SK-N-SH (cell line): ENCODE measurements around the gene TBCCD1. TPM values are rescaled to one million over a fixed set of nuclear protein-coding genes. Genes with fewer than 3 reads are reported as not detected.

Experiments used
- CTCF ChIA-PET: fragments of 300-600, 350-600 bp; formaldehyde crosslinking; extraction: SDS; loops from one replicate; lab custom pipeline; 2021; lab: Yijun Ruan, JAX
- POLR2A ChIA-PET: fragments of 350-600 bp; sonication (Branson Sonifier 250); formaldehyde crosslinking; extraction: SDS; loops from one replicate; lab custom pipeline; 2020; ENCODE audit warnings: antibody characterized with exemption, inconsistent platforms; lab: Yijun Ruan, JAX
- DNase-seq: peaks from one replicate; pipeline ENCODE4 v3.0.0; 2012
- H2AFZ ChIP-seq: fragments of 200-600 bp; sonication (generic); 2 replicates; pipeline ENCODE4 v1.8.1; 2016; ENCODE audit warnings: antibody characterized with exemption, mild to moderate bottlenecking, low read depth
- H3F3A ChIP-seq: fragments of 200-600 bp; sonication (generic); replicated peaks from 2 replicates; pipeline ENCODE3; 2016; ENCODE audit warnings: antibody characterized with exemption, mild to moderate bottlenecking; ENCODE audit not compliant: insufficient read depth
- H3K27ac ChIP-seq, 2 experiments: fragments of 200-500 bp in 1 of 2; fragments of 200-600 bp in 1 of 2; sonication (Bioruptor generic) in 1 of 2; sonication (generic), shearing (Covaris generic) in 1 of 2; 2 replicates each; pipeline versions ENCODE4 v1.5.1 to v1.6.1; 2014 to 2016; ENCODE audit warnings: low read depth in 2 of 2, inconsistent platforms in 1 of 2, low read length in 1 of 2, mild to moderate bottlenecking in 1 of 2, mixed read lengths in 1 of 2
- H3K27me3 ChIP-seq: fragments of 200-600 bp; sonication (generic), shearing (Covaris generic); 2 replicates; pipeline ENCODE4 v1.6.1; 2016; ENCODE audit warnings: mixed run types; ENCODE audit not compliant: insufficient read depth
- H3K36me3 ChIP-seq, 2 experiments: fragments of 200-500 bp in 1 of 2; fragments of 200-600 bp in 1 of 2; sonication (Bioruptor generic) in 1 of 2; sonication (generic) in 1 of 2; replicated peaks in 1 of 2; 2 replicates each; pipeline versions ENCODE3 to v1.5.1; 2014 to 2016; ENCODE audit warnings: low read length in 1 of 2, mild to moderate bottlenecking in 1 of 2; ENCODE audit not compliant: insufficient read depth in 2 of 2, control insufficient read depth in 1 of 2
- H3K4me1 ChIP-seq, 2 experiments: fragments of 200-500 bp in 1 of 2; fragments of 200-600 bp in 1 of 2; sonication (Bioruptor generic) in 1 of 2; sonication (generic), shearing (Covaris generic) in 1 of 2; 2 replicates each; pipeline versions ENCODE4 v1.5.1 to v1.6.1; 2014 to 2016; ENCODE audit warnings: low read depth in 1 of 2, low read length in 1 of 2, mixed run types in 1 of 2; ENCODE audit not compliant: insufficient read depth in 2 of 2, control insufficient read depth in 1 of 2
- H3K4me2 ChIP-seq: fragments of 200-600 bp; sonication (generic), shearing (Covaris generic); 2 replicates; pipeline ENCODE4 v1.6.1; 2017; ENCODE audit warnings: mixed run types
- H3K4me3 ChIP-seq, 2 experiments: fragments of 200-500 bp in 1 of 2; fragments of 200-600 bp in 1 of 2; sonication (Bioruptor generic) in 1 of 2; sonication (generic), shearing (Covaris generic) in 1 of 2; 2 replicates each; pipeline versions ENCODE4 v1.5.1 to v1.8.1; 2014 to 2016; ENCODE audit warnings: low read depth in 2 of 2, inconsistent platforms in 1 of 2, low read length in 1 of 2, mild to moderate bottlenecking in 1 of 2, mixed read lengths in 1 of 2, moderate library complexity in 1 of 2
- H3K79me2 ChIP-seq: fragments of 200-600 bp; sonication (generic); 2 replicates; pipeline ENCODE4 v1.8.1; 2017; ENCODE audit warnings: mild to moderate bottlenecking; ENCODE audit not compliant: insufficient read depth
- H3K9ac ChIP-seq: fragments of 200-600 bp; sonication (generic); 2 replicates; pipeline ENCODE4 v1.6.1; 2017; ENCODE audit warnings: mixed run types
- H3K9me2 ChIP-seq: fragments of 200-600 bp; sonication (generic); 2 replicates; pipeline ENCODE4 v1.6.1; 2017; ENCODE audit warnings: mixed run types
- H3K9me3 ChIP-seq: fragments of 200-600 bp; sonication (generic); 2 replicates; pipeline ENCODE4 v1.6.1; 2017; ENCODE audit warnings: mixed run types, mild to moderate bottlenecking, moderate library complexity
- H4K20me1 ChIP-seq: fragments of 200-600 bp; sonication (generic); 2 replicates; pipeline ENCODE4 v1.6.1; 2017; ENCODE audit warnings: mild to moderate bottlenecking, mixed run types; ENCODE audit not compliant: insufficient read depth
- CHD2 ChIP-seq: fragments of 150-350 bp; IDR thresholded peaks from 2 replicates; pipeline ENCODE4 v1.6.1; 2018; ENCODE audit warnings: low read length; ENCODE audit not compliant: partially characterized antibody
- GABPA ChIP-seq: IDR thresholded peaks from 2 replicates; pipeline ENCODE4 v1.4.0; 2012; ENCODE audit warnings: low read depth, mild to moderate bottlenecking
- POLR2AphosphoS5 ChIP-seq: IDR thresholded peaks from 2 replicates; pipeline ENCODE4 v1.6.1; 2012; ENCODE audit warnings: low read depth, low read length
- RAD21 ChIP-seq: IDR thresholded peaks from 2 replicates; pipeline ENCODE4 v1.6.1; 2012; ENCODE audit warnings: mild to moderate bottlenecking, low read length
- RCOR1 ChIP-seq: fragments of 150-350 bp; IDR thresholded peaks from 2 replicates; pipeline ENCODE4 v1.6.1; 2017; ENCODE audit warnings: antibody characterized with exemption, low read length
- RFX5 ChIP-seq: IDR thresholded peaks from 2 replicates; pipeline ENCODE4 v1.6.1; 2012; ENCODE audit warnings: mild to moderate bottlenecking, improper control_type of control experiment, low read length
- TCF12 ChIP-seq: IDR thresholded peaks from 2 replicates; pipeline ENCODE4 v1.4.0; 2012
- YY1 ChIP-seq: IDR thresholded peaks from 2 replicates; pipeline ENCODE4 v1.4.0; 2012; ENCODE audit warnings: low read depth, mild to moderate bottlenecking
- WGBS: methylation state at CpG from one replicate; pipeline ENCODE4 v1.1.6; 2017; ENCODE audit warnings: low lambda C conversion rate; 5-methylcytosine and 5-hydroxymethylcytosine counted together
- polyA plus RNA-seq, 3 experiments: library from polyadenylated mRNA; depleted of rRNA; stranded (reverse); fragments of >200 nt; gene quantifications; 2 replicates each; pipeline ENCODE4 v1.2.3, GENCODE V29; 2012
- TF ChIP-seq, protein P1 (sequence below): IDR thresholded peaks from 2 replicates; pipeline ENCODE4 v1.4.0; 2012; ENCODE audit warnings: low read depth

TBCCD1 gene
- polyA plus RNA-seq, 1 of the 3 experiments (the other 2 are of a cell fraction): 6.5 TPM

DNA sequence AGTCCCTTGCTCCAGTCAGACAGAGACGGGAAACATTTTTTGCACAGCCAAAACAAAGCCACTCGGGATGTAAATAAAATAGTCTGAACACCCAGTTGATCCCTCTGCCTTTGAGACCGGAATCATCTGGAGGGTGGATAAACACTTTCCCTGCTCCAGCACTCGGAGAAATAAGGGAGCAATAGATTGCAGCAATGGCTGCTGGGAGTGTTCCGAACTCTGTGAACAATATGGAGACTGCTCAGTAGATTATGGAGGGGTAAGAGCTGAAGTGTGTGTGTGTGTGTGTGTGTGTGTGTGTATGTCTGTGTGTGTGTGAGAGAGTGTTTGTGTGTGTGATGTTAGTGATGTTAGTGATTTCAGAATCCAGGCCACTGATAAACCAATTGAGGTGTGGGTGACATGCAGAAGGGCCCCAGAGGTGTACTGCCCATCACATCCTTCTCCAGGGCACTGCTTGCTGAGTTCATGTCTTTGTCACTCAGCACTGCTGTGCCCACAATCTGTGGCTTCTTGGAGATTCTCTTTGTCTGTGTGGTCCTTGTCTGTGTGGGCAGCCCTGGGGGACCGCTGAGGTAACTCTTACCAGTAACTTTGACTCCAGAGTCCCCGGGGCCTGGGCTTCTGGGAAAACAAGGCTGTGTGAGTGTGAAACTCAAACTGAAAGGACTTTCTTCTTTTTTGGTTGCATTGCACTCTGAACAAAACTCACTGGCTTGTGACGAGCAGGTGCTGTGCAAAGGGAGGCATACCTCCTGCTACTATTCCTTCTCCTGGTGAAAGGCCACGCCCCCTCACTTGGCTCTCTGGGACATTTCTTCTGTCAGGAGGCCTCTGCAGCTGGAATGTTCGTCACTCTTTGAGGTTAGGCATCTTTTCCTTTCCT lies 45.9 kb downstream of the TBCCD1 start:
- no peak for DNase-seq
- no peaks in the 10 kb centered on the region for H3K79me2 ChIP-seq
- H3F3A ChIP-seq: no peaks in the 10 kb centered on the region
- no peaks in the 10 kb centered on the region for H3K36me3 ChIP-seq
- TF ChIP-seq TCF12: no peak
- no peak for TF ChIP-seq CHD2
- no peak for TF ChIP-seq YY1
- TF ChIP-seq POLR2AphosphoS5: no peak
- TF ChIP-seq RAD21: no peak
- no peak for TF ChIP-seq RFX5
- TF ChIP-seq, protein P1, sequence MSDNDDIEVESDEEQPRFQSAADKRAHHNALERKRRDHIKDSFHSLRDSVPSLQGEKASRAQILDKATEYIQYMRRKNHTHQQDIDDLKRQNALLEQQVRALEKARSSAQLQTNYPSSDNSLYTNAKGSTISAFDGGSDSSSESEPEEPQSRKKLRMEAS: no peak
- ChIA-PET CTCF (interaction anchor here (1.2 kb wide), 1 partner anchor 19 kb away, joined by 4 read pairs; no protein-coding TSS in a partner anchor), POLR2A (no interaction called here)
- H3K27me3 ChIP-seq: no peaks in the 10 kb centered on the region; the same call in 1 of the 2 replicates
- no peaks in the 10 kb centered on the region for H3K9me3 ChIP-seq
- no peak overlapping the region for H3K4me2 ChIP-seq
- no peak overlapping the region for H3K4me3 ChIP-seq
- no peaks in the 10 kb centered on the region; a peak in 1 of 4 replicates for H3K4me1 ChIP-seq
- H4K20me1 ChIP-seq: no peaks in the 10 kb centered on the region
- 55% methylated on average over 9 of the region's 10 CpGs for WGBS
- no peak overlapping the region for H3K9ac ChIP-seq
- no peak overlapping the region for H2AFZ ChIP-seq
- no peaks in the 10 kb centered on the region for H3K9me2 ChIP-seq
- no peak overlapping the region for H3K27ac ChIP-seq

GRCh38 chr3:186520431-186520830 lies 46.7 kb downstream of the TBCCD1 start:
- 53% methylated on average over 5 of the region's 5 CpGs for WGBS
- Histone ChIP-seq H3K4me2 (no peak overlapping the region), H2AFZ (no peak overlapping the region)

DNA sequence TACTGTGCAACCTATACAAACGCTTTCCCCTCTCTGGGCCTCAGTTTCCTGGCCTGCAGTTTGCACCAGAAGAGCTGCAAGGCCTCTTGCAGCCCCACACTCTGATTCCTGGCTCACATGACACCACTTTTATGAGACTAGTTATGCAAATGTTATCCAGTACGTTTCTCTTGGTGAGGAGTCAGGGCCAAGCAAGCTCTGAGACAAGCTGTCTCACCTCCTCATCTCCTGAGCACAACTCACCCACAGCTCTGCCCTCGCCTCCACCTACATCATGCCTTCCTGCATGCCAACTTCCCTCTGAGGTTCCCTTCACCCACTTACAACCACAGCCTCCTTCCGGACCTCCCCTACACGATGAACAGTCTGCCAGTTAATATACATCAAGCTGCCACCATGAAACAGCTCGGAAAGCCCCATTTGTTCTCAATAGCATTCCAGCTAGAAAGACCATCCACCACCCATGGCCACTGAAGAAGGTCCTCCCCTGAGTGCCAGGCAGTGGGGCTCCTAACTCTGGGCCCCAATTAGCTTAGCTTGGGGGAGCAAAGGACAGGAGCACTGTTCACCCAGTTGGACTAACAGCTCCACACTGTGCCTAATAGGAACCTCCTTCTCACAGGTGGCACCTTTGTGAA lies 48.0 kb downstream of the TBCCD1 start:
- H3K4me1 ChIP-seq: no peaks in the 10 kb centered on the region
- no peaks in the 10 kb centered on the region for H3K9me2 ChIP-seq
- H3K36me3 ChIP-seq: no peaks in the 10 kb centered on the region
- H3K9ac ChIP-seq: no peak overlapping the region
- no peaks in the 10 kb centered on the region for H4K20me1 ChIP-seq
- TF ChIP-seq RCOR1: no peak
- TF ChIP-seq YY1: no peak
- WGBS: 34% methylated on average over 6 of the region's 6 CpGs
- no peaks in the 10 kb centered on the region for H3F3A ChIP-seq
- ChIA-PET POLR2A (no interaction called here), CTCF (interaction anchor here (0.6 to 3.0 kb wide), 6 partner anchors 21 to 575 kb away, joined by 3 to 13 read pairs (median 4); no protein-coding TSS in a partner anchor)
- DNase-seq: no peak
- H3K27me3 ChIP-seq: no peaks in the 10 kb centered on the region; the same call in 1 of the 2 replicates
- H3K9me3 ChIP-seq: no peaks in the 10 kb centered on the region
- no peak overlapping the region for H3K4me3 ChIP-seq
- H3K27ac ChIP-seq: no peak overlapping the region
- no peaks in the 10 kb centered on the region for H3K79me2 ChIP-seq
- H3K4me2 ChIP-seq: no peak overlapping the region
- no peak overlapping the region for H2AFZ ChIP-seq

More at GRCh38 chr3:186520431-186520830, 46.7 kb downstream of the TBCCD1 start:
- Histone ChIP-seq H3K27ac (no peak overlapping the region), H3K27me3 (no peaks in the 10 kb centered on the region; the same call in 1 of the 2 replicates), H3K36me3 (no peaks in the 10 kb centered on the region), H3K4me3 (no peak overlapping the region), H3K9ac (no peak overlapping the region), H4K20me1 (no peaks in the 10 kb centered on the region), H3K9me2 (no peaks in the 10 kb centered on the region), H3F3A (no peaks in the 10 kb centered on the region), H3K4me1 (no peaks in the 10 kb centered on the region), H3K79me2 (no peaks in the 10 kb centered on the region), H3K9me3 (no peaks in the 10 kb centered on the region)
- DNase-seq: no peak
- ChIA-PET POLR2A (no interaction called here), CTCF (interaction anchor here (1.0 kb wide), 1 partner anchor 64 kb away, joined by 3 read pairs; no protein-coding TSS in a partner anchor)
- TF ChIP-seq RFX5 (no peak), RAD21 (no peak), GABPA (no peak)
